ENCODE measurements around the gene TRIM64C.
"Not testable (repeated sequence)": the region's sequence is repeated elsewhere in the genome, so short reads cannot be mapped to it uniquely, and the experiment has no call there.

TRIM64C gene

GRCh38 chr11:49059012-49059411, at the start of gene TRIM64C:
Gene TRIM64C (minus strand): TSS chr11:49059112. CDS start chr11:49059112, 0 bp downstream.
- not testable (repeated sequence) for DNase-seq

DNA sequence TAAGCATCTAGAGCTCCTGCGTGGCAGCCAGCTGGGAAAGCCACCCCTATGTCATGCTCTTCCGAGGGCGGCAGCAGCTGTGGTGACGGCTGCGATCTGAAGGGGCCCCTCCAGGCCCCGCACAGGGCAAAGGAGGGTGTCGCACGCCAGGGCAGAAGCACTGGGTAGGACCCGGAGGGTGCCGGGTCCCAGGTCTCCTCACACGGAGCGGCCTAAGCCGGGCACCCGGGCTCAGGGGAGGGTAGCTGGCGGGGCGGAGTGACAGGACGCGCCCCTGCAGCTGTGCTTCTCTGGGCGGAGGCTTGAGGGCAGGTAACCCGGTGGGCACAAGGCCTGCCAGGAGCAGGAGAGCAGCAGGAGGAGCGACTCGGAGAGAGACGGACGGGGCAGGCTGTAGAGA, 43.4 kb upstream of the TRIM64C start:
- not testable (repeated sequence) for DNase-seq

DNA sequence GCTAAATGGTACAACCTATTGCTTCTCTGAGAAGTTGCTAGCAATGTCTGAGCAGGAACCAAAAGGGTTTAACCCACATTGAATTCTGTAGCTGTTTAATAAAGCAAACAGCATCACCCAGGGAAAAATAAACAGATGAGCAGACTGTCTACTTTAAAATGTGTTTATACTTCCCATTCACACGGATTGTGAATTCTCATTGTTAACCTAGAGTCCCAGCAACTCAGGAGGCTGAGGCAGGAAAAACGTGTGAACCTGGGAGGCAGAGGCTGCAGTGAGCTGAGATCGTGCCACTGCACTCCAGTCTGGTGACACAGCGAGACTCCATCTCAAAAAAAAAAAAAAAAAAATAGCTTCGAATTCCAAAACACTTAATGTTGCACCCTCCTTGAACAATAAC, 11.0 kb upstream of the TRIM64C start:
- DNase-seq, result not testable (repeated sequence)

GRCh38 chr11:49049821-49050220, 9.1 kb downstream of the TRIM64C start:
- DNase-seq, result not testable (repeated sequence)

- not testable (repeated sequence) for DNase-seq
Observed at GRCh38 chr11:49048229-49048628, 10.7 kb downstream of the TRIM64C start.

DNA sequence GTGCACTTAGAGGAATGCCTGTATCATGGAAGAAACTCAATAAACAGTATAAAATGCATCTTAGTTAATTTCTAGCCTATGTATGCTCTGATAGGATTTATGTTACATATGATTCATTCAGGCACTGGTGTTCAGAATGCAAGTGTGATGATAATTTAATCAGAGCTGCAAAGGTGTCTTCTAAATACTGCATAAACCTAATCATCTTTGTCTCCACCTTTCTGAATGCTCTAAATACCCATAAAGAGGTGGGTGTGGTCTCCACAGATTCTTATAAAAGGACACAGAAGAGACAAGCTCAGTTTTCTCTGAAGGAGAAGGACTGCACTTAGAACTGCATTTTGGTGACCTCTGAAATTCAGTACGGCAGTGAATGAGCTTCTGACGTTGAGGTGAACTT, 30.4 kb downstream of the TRIM64C start, which contains the start of gene TRIM49B:
Gene TRIM49B, plus strand, starts transcription at position 301 of the 400 bp plus-strand sequence. CDS start 2,777 bp downstream, outside the sequence.
- DNase-seq, result not testable (repeated sequence)
